SHP77 treated with DMSO at 0.1 percent for 48 hours (cell line): ENCODE data around the gene LYG2.
"Not testable (repeated sequence)": the region's sequence is repeated elsewhere in the genome, so short reads cannot be mapped to it uniquely, and the experiment has no call there.

ENCODE experiments used
- DNase-seq: peaks from one replicate; lab custom pipeline; 2025; lab: John Stamatoyannopoulos, UW

The LYG2 gene, protein sequence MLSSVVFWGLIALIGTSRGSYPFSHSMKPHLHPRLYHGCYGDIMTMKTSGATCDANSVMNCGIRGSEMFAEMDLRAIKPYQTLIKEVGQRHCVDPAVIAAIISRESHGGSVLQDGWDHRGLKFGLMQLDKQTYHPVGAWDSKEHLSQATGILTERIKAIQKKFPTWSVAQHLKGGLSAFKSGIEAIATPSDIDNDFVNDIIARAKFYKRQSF

DNA sequence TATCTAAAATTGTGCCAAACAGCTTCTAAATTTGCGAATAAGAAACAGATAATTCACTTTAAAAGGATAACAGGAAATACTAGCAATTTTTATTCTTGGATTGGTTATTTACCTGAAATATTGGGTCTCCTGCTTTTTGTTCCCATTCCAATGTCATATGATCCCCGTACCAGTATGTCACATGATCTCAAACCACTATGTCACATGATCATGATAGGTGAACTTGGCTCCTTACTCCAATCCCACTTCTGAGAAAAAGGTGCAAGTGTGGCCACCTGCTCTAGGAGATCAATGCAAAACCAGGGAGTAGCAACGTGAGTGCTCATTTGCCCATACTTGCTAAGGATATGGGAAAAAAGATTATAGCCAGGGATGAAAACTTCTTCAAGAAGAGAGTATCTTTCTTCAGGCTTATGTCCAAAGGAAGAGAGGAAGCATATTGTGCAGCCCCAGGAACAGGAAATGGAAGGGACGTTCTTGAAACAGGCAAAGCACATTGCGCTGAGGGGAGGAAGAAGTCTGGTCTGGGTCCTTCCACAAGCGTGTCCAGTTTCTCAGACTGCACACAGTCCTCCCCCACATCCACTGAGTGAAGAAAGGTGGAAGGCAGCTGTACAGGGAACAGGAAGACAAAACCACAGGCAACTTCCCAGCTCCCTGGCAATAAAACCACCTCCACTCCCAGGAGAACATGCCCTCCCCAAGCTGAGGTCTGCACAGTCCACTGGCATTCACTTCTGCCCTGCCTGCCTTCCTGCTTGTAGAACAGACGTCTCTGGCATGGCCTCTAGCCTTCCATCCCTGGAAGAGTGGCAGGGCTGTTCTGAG is at the start of gene LYG2:
Gene LYG2, minus strand, starts transcription at position 176 of the 828 bp plus-strand sequence. CDS start 1,406 bp downstream, outside the sequence.
- no peak for DNase-seq

- DNase-seq, result not testable (repeated sequence)
Observed at GRCh38 chr2:99301097-99301496, 45.6 kb upstream of the LYG2 start, which contains the start of gene LYG1. Gene LYG1 (minus strand): TSS chr2:99301197. CDS start chr2:99295670, 5,527 bp downstream.

DNA sequence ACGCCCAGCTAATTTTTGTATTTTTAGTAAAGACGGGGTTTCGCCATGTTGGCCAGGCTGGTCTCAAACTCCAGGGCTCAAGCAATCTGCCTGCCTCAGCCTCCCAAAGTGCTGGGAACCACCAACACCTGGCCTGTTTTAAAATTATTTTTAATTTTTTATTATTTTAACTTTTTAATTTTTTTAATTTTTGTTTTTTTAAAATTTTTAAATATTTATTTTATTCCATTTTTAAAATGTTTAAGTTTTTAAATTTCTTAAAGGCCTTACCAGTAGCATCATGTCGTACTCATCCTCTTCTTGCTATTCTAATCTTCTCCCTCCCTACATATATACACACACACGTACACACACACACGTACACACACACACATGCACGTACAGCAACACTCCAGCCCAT is 44.1 kb upstream of the LYG2 start:
- DNase-seq, result no peak

- no peak for DNase-seq
Observed at GRCh38 chr2:99297994-99298393, 42.5 kb upstream of the LYG2 start.

- DNase-seq, result no peak
Observed at GRCh38 chr2:99285526-99285925, 30.1 kb upstream of the LYG2 start.

GRCh38 chr2:99279969-99280695 is 24.7 kb upstream of the LYG2 start:
- DNase-seq, result no peak

- DNase-seq, result no peak
Observed at GRCh38 chr2:99278793-99279291, 23.4 kb upstream of the LYG2 start.

DNA sequence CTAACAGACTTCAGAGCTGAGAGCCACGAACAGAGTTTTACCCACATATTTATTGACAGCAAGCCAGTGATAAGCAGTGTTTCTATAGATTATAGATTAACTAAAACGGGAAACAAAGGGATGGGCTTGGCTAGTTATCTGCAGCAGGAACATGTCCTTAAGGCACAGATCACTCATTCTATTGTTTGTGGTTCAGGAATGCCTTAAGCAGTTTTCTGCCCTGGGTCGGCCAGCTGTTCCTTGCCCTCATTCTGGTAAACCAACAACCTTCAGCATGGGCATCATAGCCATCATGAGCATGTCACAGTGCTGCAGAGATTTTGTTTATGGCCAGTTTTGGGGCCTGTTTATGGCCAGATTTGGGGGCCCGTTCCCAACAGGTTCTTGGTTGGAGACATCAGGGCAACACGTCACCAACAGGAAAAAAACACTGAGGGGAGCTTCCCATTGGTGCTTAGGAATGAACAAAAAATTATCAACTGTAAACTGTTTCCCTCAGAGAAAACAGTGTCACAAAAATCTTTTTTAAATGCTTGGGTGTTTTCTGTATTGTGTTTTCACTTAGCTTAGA is 22.8 kb upstream of the LYG2 start:
- DNase-seq, result not testable (repeated sequence)

GRCh38 chr2:99275882-99276281 is 20.4 kb upstream of the LYG2 start:
- DNase-seq, result no peak

GRCh38 chr2:99261242-99261641 is 5.8 kb upstream of the LYG2 start:
- no peak for DNase-seq

- DNase-seq, result no peak
Observed at GRCh38 chr2:99260184-99260583, 4.7 kb upstream of the LYG2 start.

DNA sequence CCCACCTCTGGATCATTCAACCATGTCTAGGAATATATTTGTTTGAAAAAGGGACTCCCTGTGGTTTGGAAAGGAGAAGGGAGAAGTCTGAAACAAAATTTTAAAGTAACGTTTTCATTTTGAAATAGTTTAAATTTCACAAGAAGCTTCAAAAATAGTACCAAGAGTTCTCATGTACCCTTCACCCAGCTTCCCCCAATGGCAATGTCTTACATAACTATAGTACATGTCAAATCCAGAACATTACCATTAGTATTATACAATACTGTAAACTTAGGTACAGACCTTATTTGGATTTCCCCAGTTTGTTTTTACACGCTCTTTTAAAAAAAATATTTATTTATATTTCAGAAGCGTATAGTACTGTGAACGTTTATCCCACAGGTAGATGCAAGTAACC is 4.0 kb upstream of the LYG2 start:
- no peak for DNase-seq

DNA sequence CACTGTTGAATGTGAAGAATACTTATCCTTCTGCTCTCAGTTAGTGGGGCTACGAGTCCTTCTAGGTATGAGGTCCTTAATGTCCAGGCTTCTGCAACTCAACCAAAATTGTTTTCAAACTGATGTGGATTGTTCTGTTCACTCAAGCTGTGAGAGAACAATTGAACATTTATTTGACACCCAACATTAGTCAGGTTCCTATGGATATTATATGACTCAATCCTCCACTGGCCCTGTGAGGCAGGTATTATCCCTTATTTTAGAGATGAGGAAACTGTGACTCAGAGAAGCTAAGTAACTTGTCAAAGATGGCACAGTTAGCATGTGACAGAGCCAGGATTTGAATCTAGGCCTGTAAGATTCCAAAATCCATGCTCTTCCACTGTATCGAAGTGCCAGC is 1.2 kb upstream of the LYG2 start:
- DNase-seq, result no peak

DNA sequence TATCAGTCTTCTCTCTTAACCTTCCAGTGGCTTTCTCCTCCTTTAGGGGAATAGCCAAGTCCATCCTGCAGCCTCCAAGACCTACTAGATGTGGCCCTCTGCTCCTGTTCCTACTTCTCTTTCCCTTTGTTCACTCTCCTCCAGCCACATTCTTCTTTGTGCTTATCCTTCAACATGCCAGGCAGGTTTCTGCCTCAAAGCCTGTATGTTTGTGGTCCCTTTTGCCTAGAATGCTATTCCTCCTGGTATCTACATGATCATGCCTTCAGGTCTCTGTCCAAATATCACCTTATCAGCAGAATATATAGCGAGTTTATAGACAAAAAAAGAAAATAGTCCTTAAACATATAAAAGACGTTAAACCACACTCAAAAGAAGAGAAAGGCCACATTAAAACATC is 5.5 kb downstream of the LYG2 start:
- no peak for DNase-seq

DNA sequence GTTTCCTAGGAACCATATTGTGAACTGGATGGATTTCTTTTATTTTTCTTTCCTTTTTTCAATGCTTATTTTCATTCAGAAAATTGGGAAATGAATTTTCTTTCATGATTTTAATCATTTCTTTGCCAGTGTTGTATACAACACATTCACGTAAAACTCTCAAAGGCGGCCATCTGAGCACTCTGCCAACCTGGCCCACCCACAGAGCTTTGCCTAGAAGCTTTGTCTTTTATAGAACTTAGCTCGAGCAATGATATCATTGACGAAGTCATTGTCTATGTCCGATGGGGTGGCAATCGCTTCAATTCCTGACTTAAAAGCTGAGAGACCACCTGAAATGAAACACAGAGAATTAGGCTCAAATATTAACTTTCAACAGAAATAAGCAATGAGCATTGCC is 13.3 kb downstream of the LYG2 start:
- DNase-seq, result no peak

- DNase-seq, result no peak
Observed at GRCh38 chr2:99240431-99240830, 15.0 kb downstream of the LYG2 start.

DNA sequence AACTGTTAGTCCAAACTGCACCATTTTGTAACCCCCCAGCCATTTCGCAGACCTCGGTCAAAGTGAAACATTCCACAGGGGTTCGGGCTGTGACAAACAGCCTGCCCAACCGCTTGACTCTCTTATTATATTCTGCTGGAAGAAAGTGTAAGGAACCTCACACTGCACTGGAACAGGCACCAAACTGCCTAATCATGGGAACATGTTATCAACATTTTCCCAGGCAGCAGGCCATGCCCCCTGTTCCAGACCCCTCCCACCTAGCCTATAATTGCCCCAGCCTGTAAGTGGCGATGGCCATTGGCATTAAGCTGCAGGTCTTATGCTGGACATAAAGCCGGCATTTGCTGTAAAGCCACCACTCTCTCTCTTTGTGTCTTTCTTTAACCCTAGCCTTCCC is 16.9 kb downstream of the LYG2 start:
- no peak for DNase-seq

- DNase-seq, result not testable (repeated sequence)
Observed at GRCh38 chr2:99233177-99233576, 22.3 kb downstream of the LYG2 start.

DNA sequence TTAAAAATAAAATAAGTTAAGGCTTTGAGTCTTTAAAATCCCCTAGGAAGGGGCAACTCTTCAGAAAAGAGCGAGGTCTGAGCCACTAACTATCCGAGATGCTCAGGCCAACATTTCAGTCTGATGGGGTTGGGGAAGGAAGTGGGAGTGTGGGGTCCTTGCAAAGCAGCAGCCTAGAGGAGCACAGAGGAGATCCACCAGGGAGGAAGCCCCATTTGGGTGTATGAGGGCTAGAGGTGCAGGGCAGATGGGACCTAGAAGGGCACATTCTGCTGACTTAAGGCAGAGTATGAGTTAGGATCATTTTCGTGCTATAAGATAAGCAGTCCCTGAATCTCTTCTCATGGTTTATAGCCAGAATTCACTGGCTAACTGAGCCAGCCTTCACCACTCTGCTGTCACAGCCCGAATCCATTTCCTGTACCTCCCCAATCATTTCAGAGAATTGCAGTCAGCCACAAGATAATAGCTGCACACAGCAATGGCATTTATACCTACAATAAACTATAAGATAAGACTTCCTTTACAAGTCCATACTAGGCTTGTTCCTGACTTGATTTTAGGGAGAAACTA is 37.5 kb downstream of the LYG2 start:
- no peak for DNase-seq

- no peak for DNase-seq
Observed at GRCh38 chr2:99216096-99216495, 39.4 kb downstream of the LYG2 start.

GRCh38 chr2:99205491-99205890 is 50.0 kb downstream of the LYG2 start:
- DNase-seq, result no peak
